Measurements from ENCODE around the gene SPACA7. TPM values are rescaled to one million over a fixed set of nuclear protein-coding genes. Genes with fewer than 3 reads are reported as not detected.

SPACA7 gene
- total RNA-seq, 1 donor from 2014 or later: not detected

GRCh38 chr13:112452380-112453206 is 76.4 kb downstream of the SPACA7 start:
- H3K4me1 ChIP-seq: no peaks in the 10 kb centered on the region
- H3K9me3 ChIP-seq: no peaks in the 10 kb centered on the region
- ATAC-seq (peak in 1 of 2 donors; percentile 5), DNase-seq (no peak)
- TF ChIP-seq CTCF (IDR thresholded peaks at IDR 0.05): no peak
- peaks cover 15% of the 10 kb centered on the region for H3K27me3 ChIP-seq (ENCODE audit: low read depth)
- no peaks in the 10 kb centered on the region for H3K36me3 ChIP-seq
- intact Hi-C loops (cut with DNase I): no loop called here
- no peak overlapping the region for H3K4me3 ChIP-seq
- H3K27ac ChIP-seq: no peak overlapping the region

GRCh38 chr13:112453207-112453829 is 77.2 kb downstream of the SPACA7 start:
- DNase-seq (no peak), ATAC-seq (no peak)
- Histone ChIP-seq H3K36me3 (no peaks in the 10 kb centered on the region), H3K9me3 (no peaks in the 10 kb centered on the region), H3K4me1 (no peaks in the 10 kb centered on the region), H3K4me3 (no peak overlapping the region), H3K27me3 (ENCODE audit: low read depth) (peaks cover 15% of the 10 kb centered on the region), H3K27ac (no peak overlapping the region)
- intact Hi-C loops (cut with DNase I): no loop called here
- TF ChIP-seq CTCF (IDR thresholded peaks at IDR 0.05): no peak

GRCh38 chr13:112453874-112454647 is 77.9 kb downstream of the SPACA7 start:
- no peak overlapping the region for H3K27ac ChIP-seq
- no peak for TF ChIP-seq CTCF (IDR thresholded peaks at IDR 0.05)
- intact Hi-C loops (cut with DNase I): no loop called here

GRCh38 chr13:112454648-112455334 is 78.6 kb downstream of the SPACA7 start:
- ATAC-seq (no peak), DNase-seq (no peak)
- Histone ChIP-seq H3K4me1 (no peaks in the 10 kb centered on the region), H3K36me3 (no peaks in the 10 kb centered on the region), H3K4me3 (no peak overlapping the region), H3K9me3 (no peaks in the 10 kb centered on the region), H3K27ac (no peak overlapping the region), H3K27me3 (ENCODE audit: low read depth) (peaks cover 15% of the 10 kb centered on the region)
- intact Hi-C loops (cut with DNase I): no loop called here
- no peak for TF ChIP-seq CTCF (IDR thresholded peaks at IDR 0.05)

More at GRCh38 chr13:112453874-112454647, 77.9 kb downstream of the SPACA7 start:
- Histone ChIP-seq H3K27me3 (ENCODE audit: low read depth) (peaks cover 15% of the 10 kb centered on the region), H3K9me3 (no peaks in the 10 kb centered on the region), H3K4me3 (no peak overlapping the region), H3K36me3 (no peaks in the 10 kb centered on the region), H3K4me1 (no peaks in the 10 kb centered on the region)
- ATAC-seq (no peak), DNase-seq (no peak)

- no peak for DNase-seq
- intact Hi-C loops (cut with DNase I): no loop called here
- no peak for ATAC-seq
- TF ChIP-seq CTCF (IDR thresholded peaks at IDR 0.05): no peak
- Histone ChIP-seq H3K27ac (no peak overlapping the region), H3K4me1 (no peaks in the 10 kb centered on the region), H3K27me3 (ENCODE audit: low read depth) (peaks cover 15% of the 10 kb centered on the region), H3K9me3 (no peaks in the 10 kb centered on the region), H3K36me3 (no peaks in the 10 kb centered on the region), H3K4me3 (no peak overlapping the region)
These were observed 79.4 kb downstream of the SPACA7 start for GRCh38 chr13:112455476-112456059.
